Neural progenitor cell (in vitro differentiated cells): Measurements from ENCODE around the gene CRACDL. TPM values are rescaled to one million over a fixed set of nuclear protein-coding genes. Genes with fewer than 3 reads are reported as not detected.
A peak's percentile ranks its signal among the peaks of the same experiment; 100 is the strongest.

Source experiments
- DNase-seq: peaks from one replicate; pipeline ENCODE4 v3.0.0-alpha.2; 2016; ENCODE audit warnings: low spot score
- H2AFZ ChIP-seq: fragments of 200-600 bp; sonication (generic); replicated peaks from 2 replicates; pipeline ENCODE4 v1.6.1; 2016; ENCODE audit warnings: antibody characterized with exemption
- H3F3A ChIP-seq: fragments of 200-600 bp; sonication (generic); 2 replicates; pipeline ENCODE4 v1.6.1; 2016; ENCODE audit warnings: antibody characterized with exemption, low read depth
- H3K27ac ChIP-seq: fragments of 200-600 bp; sonication (generic); 2 replicates; pipeline ENCODE4 v1.5.1; 2016; ENCODE audit warnings: mild to moderate bottlenecking
- H3K27me3 ChIP-seq: fragments of 200-600 bp; sonication (generic); 2 replicates; pipeline ENCODE4 v1.6.1; 2016; ENCODE audit warnings: mild to moderate bottlenecking, moderate library complexity
- H3K36me3 ChIP-seq: fragments of 200-600 bp; sonication (generic); 2 replicates; pipeline ENCODE4 v1.5.1; 2016
- H3K4me1 ChIP-seq: fragments of 200-600 bp; sonication (generic); 2 replicates; pipeline ENCODE4 v1.6.1; 2016; ENCODE audit warnings: mixed run types
- H3K4me2 ChIP-seq: fragments of 200-600 bp; sonication (generic); 2 replicates; pipeline ENCODE4 v1.6.1; 2016
- H3K4me3 ChIP-seq: fragments of 200-600 bp; sonication (generic); 2 replicates; pipeline ENCODE4 v1.5.1; 2016
- H3K79me2 ChIP-seq: fragments of 200-600 bp; sonication (generic); 2 replicates; pipeline ENCODE4 v1.6.1; 2016; ENCODE audit warnings: low read depth
- H3K9ac ChIP-seq: fragments of 200-600 bp; sonication (generic); 2 replicates; pipeline ENCODE4 v1.6.1; 2016
- H3K9me3 ChIP-seq: fragments of 200-600 bp; sonication (generic); 2 replicates; pipeline ENCODE4 v1.5.1; 2016; ENCODE audit warnings: low read depth
- H4K20me1 ChIP-seq: fragments of 200-600 bp; sonication (generic); 2 replicates; pipeline ENCODE4 v1.6.1; 2016; ENCODE audit warnings: low read depth
- H3K27ac Mint-ChIP-seq: 3 replicates; pipeline ENCODE4 v1.8.0; 2021; ENCODE audit warnings: mixed read lengths
- H3K27me3 Mint-ChIP-seq: 2 replicates; pipeline ENCODE4 v1.8.0; 2022; ENCODE audit warnings: low read depth, mild to moderate bottlenecking, inconsistent platforms, moderate library complexity, mixed read lengths; ENCODE audit not compliant: insufficient read depth
- H3K36me3 Mint-ChIP-seq: 3 replicates; pipeline ENCODE4 v1.8.0; 2021; ENCODE audit warnings: mixed read lengths
- H3K4me1 Mint-ChIP-seq: 3 replicates; pipeline ENCODE4 v1.8.0; 2021; ENCODE audit warnings: mixed read lengths
- H3K4me3 Mint-ChIP-seq: 3 replicates; pipeline ENCODE4 v1.8.0; 2021; ENCODE audit warnings: mild to moderate bottlenecking, moderate library complexity, mixed read lengths
- H3K9me3 Mint-ChIP-seq: 3 replicates; pipeline ENCODE4 v1.8.0; 2020; ENCODE audit warnings: mixed read lengths
- EZH2 ChIP-seq: fragments of 200-600 bp; sonication (generic); IDR thresholded peaks from 2 replicates; pipeline ENCODE4 v1.6.1; 2017; ENCODE audit warnings: antibody characterized with exemption, mild to moderate bottlenecking, moderate library complexity
- EZH2phosphoT487 ChIP-seq: fragments of 200-600 bp; sonication (generic); IDR thresholded peaks from 2 replicates; pipeline ENCODE4 v1.6.1; 2017; ENCODE audit warnings: antibody characterized with exemption
- total RNA-seq: library from RNA; depleted of rRNA; stranded (reverse); fragments of >200 nt; gene quantifications from 2 replicates; pipeline ENCODE4 v1.2.3, GENCODE V29; 2015; ENCODE audit warnings: low replicate concordance
- TF ChIP-seq, protein P1 (sequence below): fragments of 200-600 bp; sonication (generic); IDR thresholded peaks from 2 replicates; pipeline ENCODE4 v1.5.1; 2017; ENCODE audit warnings: antibody characterized with exemption, mild to moderate bottlenecking

Gene CRACDL
- total RNA-seq, 1 donor from 2014 or later, result 0.07 TPM

DNA sequence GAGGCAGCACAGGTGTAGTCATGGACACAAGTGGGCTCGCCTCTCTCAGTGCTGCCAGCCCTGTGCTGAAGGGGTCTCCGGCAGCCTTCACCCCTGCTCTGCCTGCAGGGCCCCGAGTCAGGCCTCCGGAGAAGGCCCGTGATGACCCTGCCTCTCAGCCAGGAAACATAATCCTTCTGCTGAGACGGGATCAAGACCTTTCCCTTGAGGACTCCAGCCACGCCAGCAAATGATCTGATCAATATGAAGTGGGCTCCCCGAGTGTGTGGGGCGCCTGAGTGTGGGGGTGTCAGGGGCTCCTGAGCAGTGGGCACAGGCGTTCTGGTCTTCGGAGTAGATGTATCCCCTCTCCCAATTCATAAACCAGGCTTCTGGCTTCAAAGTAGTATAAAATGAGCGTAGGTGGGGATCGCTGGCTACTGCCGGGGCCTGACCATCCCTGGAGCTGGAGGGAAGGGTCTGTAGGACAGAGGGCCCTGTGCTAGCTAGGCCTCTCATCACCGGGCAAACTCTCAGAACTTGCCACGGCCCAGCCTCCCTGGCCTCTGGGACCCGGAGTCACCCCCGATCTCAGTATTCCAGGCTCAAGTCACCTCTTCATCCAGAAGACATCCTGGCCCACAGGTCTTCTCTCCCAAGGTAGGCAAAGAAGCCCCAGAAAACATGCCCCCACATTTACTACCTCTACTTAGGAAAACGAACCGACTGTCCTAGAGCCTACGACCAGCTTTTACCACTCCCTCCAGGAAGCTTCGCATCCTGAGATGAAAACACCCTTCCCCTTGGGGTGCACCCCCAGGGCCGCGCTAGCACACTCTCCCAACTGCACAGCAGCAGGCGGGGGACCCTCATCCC is 33.6 kb downstream of the CRACDL start:
- no peaks in the 10 kb centered on the region for H4K20me1 ChIP-seq
- H3K36me3 Mint-ChIP-seq, result no peaks in the 10 kb centered on the region
- no peaks in the 10 kb centered on the region for H3K9me3 ChIP-seq
- H2AFZ ChIP-seq, result no peak overlapping the region
- H3K27ac Mint-ChIP-seq, result no peak overlapping the region
- no peak overlapping the region for H3K9ac ChIP-seq
- peaks cover 4% of the 10 kb centered on the region for H3K27me3 Mint-ChIP-seq
- no peak for DNase-seq
- peaks cover 5% of the 10 kb centered on the region for H3K9me3 Mint-ChIP-seq
- H3K4me2 ChIP-seq, result no peak overlapping the region
- TF ChIP-seq, protein P1, sequence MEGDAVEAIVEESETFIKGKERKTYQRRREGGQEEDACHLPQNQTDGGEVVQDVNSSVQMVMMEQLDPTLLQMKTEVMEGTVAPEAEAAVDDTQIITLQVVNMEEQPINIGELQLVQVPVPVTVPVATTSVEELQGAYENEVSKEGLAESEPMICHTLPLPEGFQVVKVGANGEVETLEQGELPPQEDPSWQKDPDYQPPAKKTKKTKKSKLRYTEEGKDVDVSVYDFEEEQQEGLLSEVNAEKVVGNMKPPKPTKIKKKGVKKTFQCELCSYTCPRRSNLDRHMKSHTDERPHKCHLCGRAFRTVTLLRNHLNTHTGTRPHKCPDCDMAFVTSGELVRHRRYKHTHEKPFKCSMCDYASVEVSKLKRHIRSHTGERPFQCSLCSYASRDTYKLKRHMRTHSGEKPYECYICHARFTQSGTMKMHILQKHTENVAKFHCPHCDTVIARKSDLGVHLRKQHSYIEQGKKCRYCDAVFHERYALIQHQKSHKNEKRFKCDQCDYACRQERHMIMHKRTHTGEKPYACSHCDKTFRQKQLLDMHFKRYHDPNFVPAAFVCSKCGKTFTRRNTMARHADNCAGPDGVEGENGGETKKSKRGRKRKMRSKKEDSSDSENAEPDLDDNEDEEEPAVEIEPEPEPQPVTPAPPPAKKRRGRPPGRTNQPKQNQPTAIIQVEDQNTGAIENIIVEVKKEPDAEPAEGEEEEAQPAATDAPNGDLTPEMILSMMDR, result no peak
- TF ChIP-seq EZH2phosphoT487, result no peak
- TF ChIP-seq EZH2, result no peak
- H3K4me1 Mint-ChIP-seq, result peaks cover 29% of the 10 kb centered on the region
- no peak overlapping the region for H3K27ac ChIP-seq
- H3F3A ChIP-seq, result no peaks in the 10 kb centered on the region
- no peaks in the 10 kb centered on the region for H3K27me3 ChIP-seq
- H3K4me1 ChIP-seq, result no peaks in the 10 kb centered on the region
- no peaks in the 10 kb centered on the region for H3K79me2 ChIP-seq
- H3K36me3 ChIP-seq, result no peaks in the 10 kb centered on the region
- H3K4me3 ChIP-seq, result no peak overlapping the region
- no peak overlapping the region for H3K4me3 Mint-ChIP-seq

GRCh38 chr2:98901702-98902101 is 34.3 kb downstream of the CRACDL start:
- H3F3A ChIP-seq, result no peaks in the 10 kb centered on the region
- H3K27me3 ChIP-seq, result no peaks in the 10 kb centered on the region
- no peaks in the 10 kb centered on the region for H3K79me2 ChIP-seq
- H3K4me1 ChIP-seq, result no peaks in the 10 kb centered on the region
- no peak for TF ChIP-seq EZH2
- no peak for TF ChIP-seq EZH2phosphoT487
- TF ChIP-seq, protein P1, result no peak
- no peak overlapping the region for H3K4me3 ChIP-seq
- no peaks in the 10 kb centered on the region for H4K20me1 ChIP-seq
- no peaks in the 10 kb centered on the region for H3K9me3 ChIP-seq
- Mint-ChIP-seq H3K9me3 (peaks cover 5% of the 10 kb centered on the region), H3K27ac (peak overlapping the region; percentile 74), H3K36me3 (no peaks in the 10 kb centered on the region), H3K27me3 (peaks cover 4% of the 10 kb centered on the region), H3K4me1 (peaks cover 29% of the 10 kb centered on the region), H3K4me3 (no peak overlapping the region)
- no peaks in the 10 kb centered on the region for H3K36me3 ChIP-seq
- no peak overlapping the region for H3K9ac ChIP-seq
- no peak overlapping the region for H3K4me2 ChIP-seq
- no peak overlapping the region for H3K27ac ChIP-seq
- H2AFZ ChIP-seq, result no peak overlapping the region
- DNase-seq, result no peak

- Histone ChIP-seq H3K9me3 (no peaks in the 10 kb centered on the region), H3K9ac (no peak overlapping the region), H4K20me1 (no peaks in the 10 kb centered on the region), H3K36me3 (no peaks in the 10 kb centered on the region), H3K4me1 (no peaks in the 10 kb centered on the region), H3K4me3 (no peak overlapping the region), H3F3A (no peaks in the 10 kb centered on the region), H3K27ac (no peak overlapping the region), H3K27me3 (no peaks in the 10 kb centered on the region), H3K79me2 (no peaks in the 10 kb centered on the region), H2AFZ (no peak overlapping the region), H3K4me2 (no peak overlapping the region)
- no peak for DNase-seq
- TF ChIP-seq EZH2 (no peak), EZH2phosphoT487 (no peak)
- TF ChIP-seq, protein P1, result no peak
- peaks cover 29% of the 10 kb centered on the region for H3K4me1 Mint-ChIP-seq
- H3K4me3 Mint-ChIP-seq, result no peak overlapping the region
- peaks cover 5% of the 10 kb centered on the region for H3K9me3 Mint-ChIP-seq
- H3K36me3 Mint-ChIP-seq, result no peaks in the 10 kb centered on the region
- no peak overlapping the region for H3K27ac Mint-ChIP-seq
- H3K27me3 Mint-ChIP-seq, result peaks cover 4% of the 10 kb centered on the region
Observed at GRCh38 chr2:98901291-98901690, 34.7 kb downstream of the CRACDL start.
